ENCODE measurements around the gene PUSL1.

The PUSL1 gene

DNA sequence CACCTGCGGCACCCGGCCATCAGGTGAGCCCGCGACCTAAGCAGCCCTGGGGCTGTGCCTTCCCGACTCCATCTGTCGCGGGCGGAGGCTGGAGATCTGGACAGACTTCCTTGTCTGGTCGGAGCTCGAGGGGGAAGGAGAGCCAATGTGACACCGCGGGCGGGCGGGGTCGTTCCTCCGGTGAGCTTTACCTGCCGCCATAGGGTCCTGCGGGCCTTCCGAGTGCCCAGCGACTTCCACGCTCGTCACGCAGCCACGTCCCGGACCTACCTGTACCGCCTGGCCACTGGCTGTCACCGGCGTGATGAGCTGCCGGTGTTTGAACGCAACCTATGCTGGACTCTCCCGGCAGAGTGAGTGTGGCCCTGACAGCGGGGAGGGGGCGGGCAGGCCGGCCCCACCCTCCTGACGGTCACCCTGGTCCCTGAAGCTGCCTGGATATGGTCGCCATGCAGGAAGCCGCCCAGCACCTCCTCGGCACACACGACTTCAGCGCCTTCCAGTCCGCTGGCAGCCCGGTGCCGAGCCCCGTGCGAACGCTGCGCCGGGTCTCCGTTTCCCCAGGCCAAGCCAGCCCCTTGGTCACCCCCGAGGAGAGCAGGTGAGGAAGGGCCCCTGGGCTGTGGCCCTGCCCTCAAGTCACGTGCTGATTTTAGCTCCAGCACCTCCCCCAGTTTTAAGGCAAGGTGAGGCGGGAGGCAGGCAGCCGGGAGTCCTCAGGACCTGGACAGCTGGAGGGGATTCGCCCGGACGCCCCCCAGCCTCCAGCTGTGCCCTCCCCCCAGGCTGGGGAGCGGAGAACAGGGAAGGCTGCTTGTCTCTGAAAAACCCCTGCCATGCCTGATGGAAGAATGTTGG is 1.1 kb downstream of the PUSL1 start (continued):
- TF ChIP-seq ZNF76 (tag by site-specific recombination; IDR thresholded peaks at IDR 0.05; ENCODE audit: borderline replicate concordance, low read depth) (no peak), ZNF521 (tag by site-specific recombination; IDR thresholded peaks at IDR 0.05) (no peak), ZNF292 (tag by site-specific recombination; IDR thresholded peaks at IDR 0.05; ENCODE audit: borderline replicate concordance, low read depth) (no peak), ZNF138 (tag by site-specific recombination; IDR thresholded peaks at IDR 0.05; ENCODE audit: borderline replicate concordance) (no peak), ZNF561 (tag by site-specific recombination; IDR thresholded peaks at IDR 0.05; ENCODE audit: borderline replicate concordance) (no peak), ZNF2 (tag by site-specific recombination; IDR thresholded peaks at IDR 0.05) (no peak), OSR2 (tag by site-specific recombination; IDR thresholded peaks at IDR 0.05) (no peak), ZNF596 (tag by site-specific recombination; IDR thresholded peaks at IDR 0.05) (no peak), ZNF791 (tag by site-specific recombination; IDR thresholded peaks at IDR 0.05) (no peak), ZNF274 (IDR thresholded peaks at IDR 0.05; ENCODE audit: low read length) (no peak), ZNF274 (tag by site-specific recombination; IDR thresholded peaks at IDR 0.05; ENCODE audit: borderline replicate concordance) (no peak), ZNF658 (tag by site-specific recombination; IDR thresholded peaks at IDR 0.05) (no peak), ZNF776 (tag by site-specific recombination; IDR thresholded peaks at IDR 0.05; ENCODE audit: borderline replicate concordance) (no peak), ZNF792 (tag by site-specific recombination; IDR thresholded peaks at IDR 0.05) (no peak), YY2 (tag by site-specific recombination; IDR thresholded peaks at IDR 0.05) (0 out of 2 replicates have a peak, but pooled peaks have one; percentile 23)
- TF ChIP-seq, protein P1, sequence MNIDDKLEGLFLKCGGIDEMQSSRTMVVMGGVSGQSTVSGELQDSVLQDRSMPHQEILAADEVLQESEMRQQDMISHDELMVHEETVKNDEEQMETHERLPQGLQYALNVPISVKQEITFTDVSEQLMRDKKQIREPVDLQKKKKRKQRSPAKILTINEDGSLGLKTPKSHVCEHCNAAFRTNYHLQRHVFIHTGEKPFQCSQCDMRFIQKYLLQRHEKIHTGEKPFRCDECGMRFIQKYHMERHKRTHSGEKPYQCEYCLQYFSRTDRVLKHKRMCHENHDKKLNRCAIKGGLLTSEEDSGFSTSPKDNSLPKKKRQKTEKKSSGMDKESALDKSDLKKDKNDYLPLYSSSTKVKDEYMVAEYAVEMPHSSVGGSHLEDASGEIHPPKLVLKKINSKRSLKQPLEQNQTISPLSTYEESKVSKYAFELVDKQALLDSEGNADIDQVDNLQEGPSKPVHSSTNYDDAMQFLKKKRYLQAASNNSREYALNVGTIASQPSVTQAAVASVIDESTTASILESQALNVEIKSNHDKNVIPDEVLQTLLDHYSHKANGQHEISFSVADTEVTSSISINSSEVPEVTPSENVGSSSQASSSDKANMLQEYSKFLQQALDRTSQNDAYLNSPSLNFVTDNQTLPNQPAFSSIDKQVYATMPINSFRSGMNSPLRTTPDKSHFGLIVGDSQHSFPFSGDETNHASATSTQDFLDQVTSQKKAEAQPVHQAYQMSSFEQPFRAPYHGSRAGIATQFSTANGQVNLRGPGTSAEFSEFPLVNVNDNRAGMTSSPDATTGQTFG (tag by site-specific recombination; IDR thresholded peaks at IDR 0.05; ENCODE audit: borderline replicate concordance), result no peak
- TF ChIP-seq, protein P2, sequence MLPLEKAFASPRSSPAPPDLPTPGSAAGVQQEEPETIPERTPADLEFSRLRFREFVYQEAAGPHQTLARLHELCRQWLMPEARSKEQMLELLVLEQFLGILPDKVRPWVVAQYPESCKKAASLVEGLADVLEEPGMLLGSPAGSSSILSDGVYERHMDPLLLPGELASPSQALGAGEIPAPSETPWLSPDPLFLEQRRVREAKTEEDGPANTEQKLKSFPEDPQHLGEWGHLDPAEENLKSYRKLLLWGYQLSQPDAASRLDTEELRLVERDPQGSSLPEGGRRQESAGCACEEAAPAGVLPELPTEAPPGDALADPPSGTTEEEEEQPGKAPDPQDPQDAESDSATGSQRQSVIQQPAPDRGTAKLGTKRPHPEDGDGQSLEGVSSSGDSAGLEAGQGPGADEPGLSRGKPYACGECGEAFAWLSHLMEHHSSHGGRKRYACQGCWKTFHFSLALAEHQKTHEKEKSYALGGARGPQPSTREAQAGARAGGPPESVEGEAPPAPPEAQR (tag by site-specific recombination; IDR thresholded peaks at IDR 0.05), result no peak
- TF ChIP-seq, protein P3, sequence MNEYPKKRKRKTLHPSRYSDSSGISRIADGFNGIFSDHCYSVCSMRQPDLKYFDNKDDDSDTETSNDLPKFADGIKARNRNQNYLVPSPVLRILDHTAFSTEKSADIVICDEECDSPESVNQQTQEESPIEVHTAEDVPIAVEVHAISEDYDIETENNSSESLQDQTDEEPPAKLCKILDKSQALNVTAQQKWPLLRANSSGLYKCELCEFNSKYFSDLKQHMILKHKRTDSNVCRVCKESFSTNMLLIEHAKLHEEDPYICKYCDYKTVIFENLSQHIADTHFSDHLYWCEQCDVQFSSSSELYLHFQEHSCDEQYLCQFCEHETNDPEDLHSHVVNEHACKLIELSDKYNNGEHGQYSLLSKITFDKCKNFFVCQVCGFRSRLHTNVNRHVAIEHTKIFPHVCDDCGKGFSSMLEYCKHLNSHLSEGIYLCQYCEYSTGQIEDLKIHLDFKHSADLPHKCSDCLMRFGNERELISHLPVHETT (tag by site-specific recombination; IDR thresholded peaks at IDR 0.05), result no peak
- TF ChIP-seq, protein P4, sequence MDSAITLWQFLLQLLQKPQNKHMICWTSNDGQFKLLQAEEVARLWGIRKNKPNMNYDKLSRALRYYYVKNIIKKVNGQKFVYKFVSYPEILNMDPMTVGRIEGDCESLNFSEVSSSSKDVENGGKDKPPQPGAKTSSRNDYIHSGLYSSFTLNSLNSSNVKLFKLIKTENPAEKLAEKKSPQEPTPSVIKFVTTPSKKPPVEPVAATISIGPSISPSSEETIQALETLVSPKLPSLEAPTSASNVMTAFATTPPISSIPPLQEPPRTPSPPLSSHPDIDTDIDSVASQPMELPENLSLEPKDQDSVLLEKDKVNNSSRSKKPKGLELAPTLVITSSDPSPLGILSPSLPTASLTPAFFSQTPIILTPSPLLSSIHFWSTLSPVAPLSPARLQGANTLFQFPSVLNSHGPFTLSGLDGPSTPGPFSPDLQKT (IDR thresholded peaks at IDR 0.05; ENCODE audit: borderline replicate concordance, low read depth, low read length), result no peak
- TF ChIP-seq, protein P5, sequence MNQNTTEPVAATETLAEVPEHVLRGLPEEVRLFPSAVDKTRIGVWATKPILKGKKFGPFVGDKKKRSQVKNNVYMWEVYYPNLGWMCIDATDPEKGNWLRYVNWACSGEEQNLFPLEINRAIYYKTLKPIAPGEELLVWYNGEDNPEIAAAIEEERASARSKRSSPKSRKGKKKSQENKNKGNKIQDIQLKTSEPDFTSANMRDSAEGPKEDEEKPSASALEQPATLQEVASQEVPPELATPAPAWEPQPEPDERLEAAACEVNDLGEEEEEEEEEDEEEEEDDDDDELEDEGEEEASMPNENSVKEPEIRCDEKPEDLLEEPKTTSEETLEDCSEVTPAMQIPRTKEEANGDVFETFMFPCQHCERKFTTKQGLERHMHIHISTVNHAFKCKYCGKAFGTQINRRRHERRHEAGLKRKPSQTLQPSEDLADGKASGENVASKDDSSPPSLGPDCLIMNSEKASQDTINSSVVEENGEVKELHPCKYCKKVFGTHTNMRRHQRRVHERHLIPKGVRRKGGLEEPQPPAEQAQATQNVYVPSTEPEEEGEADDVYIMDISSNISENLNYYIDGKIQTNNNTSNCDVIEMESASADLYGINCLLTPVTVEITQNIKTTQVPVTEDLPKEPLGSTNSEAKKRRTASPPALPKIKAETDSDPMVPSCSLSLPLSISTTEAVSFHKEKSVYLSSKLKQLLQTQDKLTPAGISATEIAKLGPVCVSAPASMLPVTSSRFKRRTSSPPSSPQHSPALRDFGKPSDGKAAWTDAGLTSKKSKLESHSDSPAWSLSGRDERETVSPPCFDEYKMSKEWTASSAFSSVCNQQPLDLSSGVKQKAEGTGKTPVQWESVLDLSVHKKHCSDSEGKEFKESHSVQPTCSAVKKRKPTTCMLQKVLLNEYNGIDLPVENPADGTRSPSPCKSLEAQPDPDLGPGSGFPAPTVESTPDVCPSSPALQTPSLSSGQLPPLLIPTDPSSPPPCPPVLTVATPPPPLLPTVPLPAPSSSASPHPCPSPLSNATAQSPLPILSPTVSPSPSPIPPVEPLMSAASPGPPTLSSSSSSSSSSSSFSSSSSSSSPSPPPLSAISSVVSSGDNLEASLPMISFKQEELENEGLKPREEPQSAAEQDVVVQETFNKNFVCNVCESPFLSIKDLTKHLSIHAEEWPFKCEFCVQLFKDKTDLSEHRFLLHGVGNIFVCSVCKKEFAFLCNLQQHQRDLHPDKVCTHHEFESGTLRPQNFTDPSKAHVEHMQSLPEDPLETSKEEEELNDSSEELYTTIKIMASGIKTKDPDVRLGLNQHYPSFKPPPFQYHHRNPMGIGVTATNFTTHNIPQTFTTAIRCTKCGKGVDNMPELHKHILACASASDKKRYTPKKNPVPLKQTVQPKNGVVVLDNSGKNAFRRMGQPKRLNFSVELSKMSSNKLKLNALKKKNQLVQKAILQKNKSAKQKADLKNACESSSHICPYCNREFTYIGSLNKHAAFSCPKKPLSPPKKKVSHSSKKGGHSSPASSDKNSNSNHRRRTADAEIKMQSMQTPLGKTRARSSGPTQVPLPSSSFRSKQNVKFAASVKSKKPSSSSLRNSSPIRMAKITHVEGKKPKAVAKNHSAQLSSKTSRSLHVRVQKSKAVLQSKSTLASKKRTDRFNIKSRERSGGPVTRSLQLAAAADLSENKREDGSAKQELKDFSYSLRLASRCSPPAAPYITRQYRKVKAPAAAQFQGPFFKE (tag by site-specific recombination; IDR thresholded peaks at IDR 0.05; ENCODE audit: borderline replicate concordance), result no peak
- TF ChIP-seq, protein P6, sequence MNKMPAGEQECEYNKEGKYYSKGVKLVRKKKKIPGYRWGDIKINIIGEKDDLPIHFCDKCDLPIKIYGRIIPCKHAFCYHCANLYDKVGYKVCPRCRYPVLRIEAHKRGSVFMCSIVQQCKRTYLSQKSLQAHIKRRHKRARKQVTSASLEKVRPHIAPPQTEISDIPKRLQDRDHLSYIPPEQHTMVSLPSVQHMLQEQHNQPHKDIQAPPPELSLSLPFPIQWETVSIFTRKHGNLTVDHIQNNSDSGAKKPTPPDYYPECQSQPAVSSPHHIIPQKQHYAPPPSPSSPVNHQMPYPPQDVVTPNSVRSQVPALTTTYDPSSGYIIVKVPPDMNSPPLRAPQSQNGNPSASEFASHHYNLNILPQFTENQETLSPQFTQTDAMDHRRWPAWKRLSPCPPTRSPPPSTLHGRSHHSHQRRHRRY (tag by site-specific recombination; IDR thresholded peaks at IDR 0.05), result peak; percentile 30; the same call in 1 of the 2 replicates

Data from HEK293 (cell line).